ENCODE results near the gene PGAP2. TPM values are rescaled to one million over a fixed set of nuclear protein-coding genes. Genes with fewer than 3 reads are reported as not detected.
"Not testable (repeated sequence)": the region's sequence is repeated elsewhere in the genome, so short reads cannot be mapped to it uniquely, and the experiment has no call there.

The PGAP2 gene
- total RNA-seq, 2 donors from 2014 or later: 38.5 to 52.2 TPM

DNA sequence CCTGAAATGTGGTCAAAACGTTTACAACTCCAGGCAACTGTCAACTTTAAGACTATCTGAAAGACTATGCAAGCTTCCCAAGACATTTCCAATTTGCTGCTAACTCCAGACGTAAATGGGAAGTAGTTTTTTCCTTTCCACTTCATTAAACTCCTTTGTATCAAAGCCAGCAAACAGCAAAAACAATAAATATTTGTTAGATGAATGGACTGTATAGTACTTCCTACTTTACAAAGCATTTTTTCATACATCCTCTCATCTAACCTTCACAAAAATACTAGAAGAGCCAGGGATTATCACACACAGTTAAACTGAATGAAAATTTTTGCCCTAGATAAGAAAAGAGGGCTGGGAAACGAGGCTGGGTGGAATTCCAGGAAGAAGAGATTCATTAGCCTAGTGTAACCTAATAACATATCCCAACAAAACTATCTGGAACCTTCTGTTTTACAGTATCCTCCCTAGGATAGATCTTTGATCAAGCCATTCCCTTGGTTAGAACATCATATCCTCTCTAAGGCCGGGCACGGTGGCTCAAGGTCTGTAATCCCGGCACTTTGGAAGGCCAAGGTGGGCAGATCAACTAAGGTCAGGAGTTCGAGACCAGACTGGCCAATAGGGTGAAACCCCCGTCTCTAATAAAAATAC is 21.5 kb upstream of the PGAP2 start:
- Mint-ChIP-seq H3K4me3 (no peak overlapping the region), H3K36me3 (ENCODE audit: low read depth) (peaks cover 31% of the 10 kb centered on the region), H3K27me3 (ENCODE audit: insufficient read depth) (no peaks in the 10 kb centered on the region), H3K4me1 (no peaks in the 10 kb centered on the region), H3K9me3 (no peaks in the 10 kb centered on the region), H3K27ac (no peak overlapping the region)
- peak overlapping the region; percentile 6 for H3K27ac ChIP-seq (ENCODE audit: low read depth, low read length)
- no peaks in the 10 kb centered on the region for H3K27me3 ChIP-seq (ENCODE audit: control insufficient read depth, insufficient read depth, low read length, poor library complexity, severe bottlenecking)
- H3K4me1 ChIP-seq (ENCODE audit: control insufficient read depth, insufficient read depth, low read length): no peaks in the 10 kb centered on the region
- H3K4me3 ChIP-seq (ENCODE audit: low read length): no peak overlapping the region
- no peaks in the 10 kb centered on the region for H3K9me3 ChIP-seq (ENCODE audit: control insufficient read depth, low read length)
- peaks cover 31% of the 10 kb centered on the region for H3K36me3 ChIP-seq (ENCODE audit: control insufficient read depth, insufficient read depth, low read length)
- no peak for DNase-seq
- WGBS, 2 experiments (ENCODE audit: insufficient coverage in 1 of 2, insufficient read length in 1 of 2): 91 to 95% methylated on average over 7 of the region's 8 CpGs
- no peak overlapping the region for H3K9ac ChIP-seq (ENCODE audit: extremely low read depth, low read length, poor library complexity, severe bottlenecking)
- TF ChIP-seq, protein P1, sequence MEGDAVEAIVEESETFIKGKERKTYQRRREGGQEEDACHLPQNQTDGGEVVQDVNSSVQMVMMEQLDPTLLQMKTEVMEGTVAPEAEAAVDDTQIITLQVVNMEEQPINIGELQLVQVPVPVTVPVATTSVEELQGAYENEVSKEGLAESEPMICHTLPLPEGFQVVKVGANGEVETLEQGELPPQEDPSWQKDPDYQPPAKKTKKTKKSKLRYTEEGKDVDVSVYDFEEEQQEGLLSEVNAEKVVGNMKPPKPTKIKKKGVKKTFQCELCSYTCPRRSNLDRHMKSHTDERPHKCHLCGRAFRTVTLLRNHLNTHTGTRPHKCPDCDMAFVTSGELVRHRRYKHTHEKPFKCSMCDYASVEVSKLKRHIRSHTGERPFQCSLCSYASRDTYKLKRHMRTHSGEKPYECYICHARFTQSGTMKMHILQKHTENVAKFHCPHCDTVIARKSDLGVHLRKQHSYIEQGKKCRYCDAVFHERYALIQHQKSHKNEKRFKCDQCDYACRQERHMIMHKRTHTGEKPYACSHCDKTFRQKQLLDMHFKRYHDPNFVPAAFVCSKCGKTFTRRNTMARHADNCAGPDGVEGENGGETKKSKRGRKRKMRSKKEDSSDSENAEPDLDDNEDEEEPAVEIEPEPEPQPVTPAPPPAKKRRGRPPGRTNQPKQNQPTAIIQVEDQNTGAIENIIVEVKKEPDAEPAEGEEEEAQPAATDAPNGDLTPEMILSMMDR (conservative IDR thresholded peaks at IDR 0.05): no peak

DNA sequence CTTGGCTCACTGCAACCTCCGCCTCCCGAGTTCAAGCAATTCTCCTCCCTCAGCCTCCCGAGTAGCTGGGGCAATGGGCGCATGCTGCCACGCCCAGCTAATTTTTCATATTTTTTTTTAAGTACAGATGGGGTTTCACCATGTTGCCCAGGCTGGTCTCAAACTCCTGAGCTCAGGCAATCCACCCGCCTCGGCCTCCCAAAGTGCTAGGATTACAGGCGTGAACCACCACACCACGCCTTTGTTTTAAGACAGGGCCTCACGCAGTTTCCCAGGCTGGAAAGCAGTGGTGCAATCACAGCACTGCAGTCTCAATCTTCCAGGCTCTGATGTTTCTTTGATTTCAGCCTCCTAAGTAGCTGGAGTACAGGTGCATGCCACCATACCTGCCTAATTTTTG is 14.0 kb upstream of the PGAP2 start:
- H3K36me3 Mint-ChIP-seq (ENCODE audit: low read depth): peaks cover 35% of the 10 kb centered on the region
- H3K36me3 ChIP-seq (ENCODE audit: control insufficient read depth, insufficient read depth, low read length): peaks cover 47% of the 10 kb centered on the region
- not testable (repeated sequence) for H3K4me1 Mint-ChIP-seq; H3K9me3 ChIP-seq (ENCODE audit: control insufficient read depth, low read length); H3K9me3 Mint-ChIP-seq; H3K27ac ChIP-seq (ENCODE audit: low read depth, low read length); H3K4me3 ChIP-seq (ENCODE audit: low read length); H3K4me3 Mint-ChIP-seq; H3K27me3 ChIP-seq (ENCODE audit: control insufficient read depth, insufficient read depth, low read length, poor library complexity, severe bottlenecking); H3K27me3 Mint-ChIP-seq (ENCODE audit: insufficient read depth); H3K4me1 ChIP-seq (ENCODE audit: control insufficient read depth, insufficient read depth, low read length); H3K9ac ChIP-seq (ENCODE audit: extremely low read depth, low read length, poor library complexity, severe bottlenecking); DNase-seq
- WGBS, 2 experiments (ENCODE audit: insufficient coverage in 1 of 2, insufficient read length in 1 of 2): 96 to 97% methylated on average over 9 to 10 of the region's 10 CpGs
- H3K27ac Mint-ChIP-seq: peak overlapping the region; percentile 48

DNA sequence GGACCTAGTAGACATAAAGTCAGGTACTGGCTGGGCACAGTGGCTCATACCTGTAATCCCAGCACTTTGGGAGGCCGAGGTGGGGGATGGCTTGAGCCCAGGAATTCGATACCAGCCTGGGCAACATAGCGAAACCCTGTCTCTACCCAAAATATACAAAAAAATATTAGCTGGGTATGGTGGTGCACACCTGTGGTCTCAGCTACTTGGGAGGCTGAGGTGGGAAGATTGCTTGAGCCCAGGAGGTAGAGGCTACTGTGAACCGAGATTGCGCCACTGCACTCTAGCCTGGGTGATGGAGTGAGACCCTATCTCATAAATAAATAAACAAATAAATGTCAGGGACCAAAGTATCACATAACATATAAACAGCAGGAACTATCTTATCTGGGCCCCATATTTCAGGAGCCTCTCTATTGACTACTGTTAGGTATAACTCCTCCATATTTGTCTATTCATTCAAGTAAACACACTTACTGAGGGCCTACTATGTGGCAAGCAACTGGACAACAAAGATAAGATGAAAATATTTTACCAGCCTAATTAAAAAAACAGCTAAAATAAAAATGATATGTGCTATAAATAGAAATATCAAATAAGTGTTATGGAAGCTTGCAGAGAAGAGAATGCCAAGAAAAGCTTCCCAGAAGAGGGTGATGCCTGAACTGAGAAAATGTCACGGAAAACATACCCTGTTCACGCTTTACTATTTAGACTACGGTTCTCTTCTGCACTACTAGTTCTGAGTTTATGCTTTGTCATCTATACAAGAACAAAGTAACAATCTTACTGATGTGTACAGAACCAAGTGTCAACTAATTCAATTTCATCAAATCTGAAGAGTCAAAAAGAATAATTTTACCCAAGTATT is 13.0 kb upstream of the PGAP2 start:
- peaks cover 3% of the 10 kb centered on the region for H3K9me3 Mint-ChIP-seq
- H3K9me3 ChIP-seq (ENCODE audit: control insufficient read depth, low read length): no peaks in the 10 kb centered on the region
- no peaks in the 10 kb centered on the region for H3K27me3 Mint-ChIP-seq (ENCODE audit: insufficient read depth)
- H3K4me3 ChIP-seq (ENCODE audit: low read length): peak overlapping the region; percentile 97
- peak overlapping the region; percentile 77 for H3K4me3 Mint-ChIP-seq
- H3K27ac ChIP-seq (ENCODE audit: low read depth, low read length): no peak overlapping the region
- no peaks in the 10 kb centered on the region for H3K4me1 ChIP-seq (ENCODE audit: control insufficient read depth, insufficient read depth, low read length)
- TF ChIP-seq, protein P1 (conservative IDR thresholded peaks at IDR 0.05): no peak
- H3K9ac ChIP-seq (ENCODE audit: extremely low read depth, low read length, poor library complexity, severe bottlenecking): no peak overlapping the region
- H3K36me3 ChIP-seq (ENCODE audit: control insufficient read depth, insufficient read depth, low read length): peaks cover 40% of the 10 kb centered on the region
- H3K36me3 Mint-ChIP-seq (ENCODE audit: low read depth): peaks cover 31% of the 10 kb centered on the region
- H3K4me1 Mint-ChIP-seq: peaks cover 10% of the 10 kb centered on the region
- H3K27ac Mint-ChIP-seq: no peak overlapping the region
- 95 to 96% methylated on average over 3 to 8 of the region's 8 CpGs for WGBS, 2 experiments (ENCODE audit: insufficient coverage in 1 of 2, insufficient read length in 1 of 2)
- DNase-seq: no peak
- H3K27me3 ChIP-seq (ENCODE audit: control insufficient read depth, insufficient read depth, low read length, poor library complexity, severe bottlenecking): no peaks in the 10 kb centered on the region

Measured in endodermal cell (in vitro differentiated cells).